K562 (cell line): ENCODE measurements around the gene SLC9A1. TPM values are rescaled to one million over a fixed set of nuclear protein-coding genes. Genes with fewer than 3 reads are reported as not detected.

Source experiments
- ATAC-seq: fragments of 200-7000 bp; cut with Tn5 transposase; 3 replicates; pipeline ENCODE4 v1.9.1; 2020; ENCODE audit warnings: moderate library complexity
- BruUV-seq: library from RNA; stranded (reverse); fragments of 400-500 nt; replicated peaks from 2 replicates; lab custom pipeline; 2021; lab: Mats Ljungman, UMichigan
- CTCF ChIA-PET: fragments of 300-600 bp; formaldehyde crosslinking; extraction: SDS; loops from one replicate; lab custom pipeline; 2021; ENCODE audit warnings: low intra/inter-chr PET ratio; lab: Yijun Ruan, JAX
- POLR2A ChIA-PET: fragments of 300-600, 350-650 bp; sonication (Branson Sonifier 250); formaldehyde crosslinking; extraction: SDS; loops from one replicate; lab custom pipeline; 2021; ENCODE audit warnings: antibody characterized with exemption, inconsistent platforms; lab: Yijun Ruan, JAX
- DNase-seq, 4 experiments: peaks; one replicate each; pipeline versions ENCODE4 v3.0.0 to v3.0.0-alpha.2; 2011 to 2018; ENCODE audit warnings: low spot score in 3 of 4, mixed read lengths in 3 of 4; ENCODE audit errors: extremely low read depth in 1 of 4
- FAIRE-seq: peaks from 2 replicates; lab custom pipeline; 2011; peaks lifted over from hg19 to GRCh38; lab: Jason Lieb, UNC
- H2AFZ ChIP-seq: 2 replicates; pipeline ENCODE4 v1.6.0; 2011; ENCODE audit warnings: low read depth, low read length, control low read depth, inconsistent platforms
- H3K27ac ChIP-seq: fragments of 200-600 bp; 3 replicates; pipeline ENCODE4 v1.8.0; 2011; ENCODE audit warnings: low read depth, mild to moderate bottlenecking, control low read depth, inconsistent platforms, low read length, moderate library complexity, mixed read lengths; ENCODE audit errors: extremely low read depth
- H3K27me3 ChIP-seq, 2 experiments: fragments of 300-600 bp in 1 of 2; 2 replicates in 1 of 2; 3 replicates in 1 of 2; pipeline versions ENCODE4 v1.6.0 to v1.8.0; 2011; ENCODE audit warnings: inconsistent platforms in 2 of 2, low read length in 2 of 2, mild to moderate bottlenecking in 1 of 2, mixed read lengths in 1 of 2, moderate library complexity in 1 of 2; ENCODE audit not compliant: control insufficient read depth in 2 of 2, insufficient read depth in 2 of 2
- H3K36me3 ChIP-seq: fragments of 300-600 bp; 3 replicates; pipeline ENCODE4 v1.8.0; 2011; ENCODE audit warnings: mild to moderate bottlenecking, low read length, inconsistent platforms; ENCODE audit not compliant: control insufficient read depth, insufficient read depth
- H3K4me1 ChIP-seq, 2 experiments: fragments of 200-600 bp in 1 of 2; replicated peaks in 1 of 2; 2 replicates in 1 of 2; 3 replicates in 1 of 2; pipeline versions ENCODE4 v1.5.1 to v1.8.0; 2011; ENCODE audit warnings: inconsistent platforms in 2 of 2, low read length in 2 of 2, mild to moderate bottlenecking in 1 of 2, mixed read lengths in 1 of 2, moderate library complexity in 1 of 2; ENCODE audit not compliant: control insufficient read depth in 2 of 2, insufficient read depth in 2 of 2
- H3K4me2 ChIP-seq: 2 replicates; pipeline ENCODE4 v1.6.1; 2011; ENCODE audit warnings: low read length, control low read depth, inconsistent platforms, mixed read lengths; ENCODE audit not compliant: insufficient read depth
- H3K4me3 ChIP-seq: fragments of 200-600 bp; sonication (generic), shearing (Covaris generic); 2 replicates; pipeline ENCODE4 v1.5.1; 2016; ENCODE audit warnings: control low read depth, inconsistent platforms
- H3K79me2 ChIP-seq: fragments of 200-600 bp; 3 replicates; pipeline ENCODE4 v1.8.0; 2011; ENCODE audit warnings: low read length, inconsistent platforms; ENCODE audit not compliant: control insufficient read depth, insufficient read depth
- H3K9ac ChIP-seq, 2 experiments: 2 replicates each; pipeline versions ENCODE4 v1.6.0 to v1.6.1; 2011; ENCODE audit warnings: low read depth in 2 of 2, low read length in 2 of 2, control low read depth in 1 of 2, inconsistent platforms in 1 of 2, mild to moderate bottlenecking in 1 of 2, mixed read lengths in 1 of 2; ENCODE audit not compliant: insufficient read depth in 1 of 2
- H3K9me1 ChIP-seq: one replicate; pipeline ENCODE4 v1.6.0; 2011; ENCODE audit warnings: inconsistent platforms, mild to moderate bottlenecking, low read length, moderate library complexity; ENCODE audit not compliant: control insufficient read depth, insufficient read depth
- H3K9me3 ChIP-seq: replicated peaks from 2 replicates; pipeline ENCODE4 v1.5.1; 2011; ENCODE audit warnings: low read depth, low read length, inconsistent platforms; ENCODE audit not compliant: control insufficient read depth, insufficient read depth
- H4K20me1 ChIP-seq: replicated peaks from 2 replicates; pipeline ENCODE4 v1.6.1; 2011; ENCODE audit warnings: low read length, inconsistent platforms, mixed read lengths; ENCODE audit not compliant: control insufficient read depth, insufficient read depth
- CBFA2T2 ChIP-seq: fragments of 450-650 bp; conservative IDR thresholded peaks from 2 replicates; pipeline ENCODE4 v1.6.1; 2017; ENCODE audit warnings: mild to moderate bottlenecking
- CEBPB ChIP-seq: fragments of 450-650 bp; IDR thresholded peaks from 2 replicates; pipeline ENCODE4 v1.6.1; 2016; ENCODE audit warnings: missing genetic modification characterization, missing compliant biosample characterization
- ETV6 ChIP-seq, 3 experiments: fragments of 150-350 bp in 1 of 3; sonication (generic) in 1 of 3; formaldehyde crosslinking in 1 of 3; IDR thresholded peaks; 2 replicates each; pipeline versions ENCODE4 v1.6.1 to v1.8.0; 2014 to 2022; ENCODE audit warnings: borderline replicate concordance in 2 of 3, low read depth in 2 of 3, antibody characterized with exemption in 1 of 3, low read length in 1 of 3, mild to moderate bottlenecking in 1 of 3, missing genetic modification reagents in 1 of 3
- FOXM1 ChIP-seq, 2 experiments: fragments of 450-650 bp in 1 of 2; sonication (generic) in 1 of 2; formaldehyde crosslinking in 1 of 2; IDR thresholded peaks; 2 replicates each; pipeline versions ENCODE4 v1.6.1 to v1.9.0; 2017 to 2022; ENCODE audit warnings: low read depth in 2 of 2, mild to moderate bottlenecking in 2 of 2, missing genetic modification reagents in 1 of 2, moderate library complexity in 1 of 2
- NFRKB ChIP-seq: fragments of 450-650 bp; IDR thresholded peaks from 2 replicates; pipeline ENCODE4 v1.6.1; 2016; ENCODE audit warnings: low read depth
- NRF1 ChIP-seq, 2 experiments: fragments of 450-650 bp; IDR thresholded peaks in 1 of 2; conservative IDR thresholded peaks in 1 of 2; 2 replicates each; pipeline ENCODE4 v1.6.1; 2014; ENCODE audit warnings: mild to moderate bottlenecking in 2 of 2
- PATZ1 ChIP-seq: fragments of 250-450 bp; sonication (Bioruptor Pico); IDR thresholded peaks from 2 replicates; pipeline ENCODE4 v1.5.0; 2020; ENCODE audit warnings: mild to moderate bottlenecking, borderline replicate concordance
- PHF21A ChIP-seq: fragments of 450-650 bp; IDR thresholded peaks from 2 replicates; pipeline ENCODE4 v1.6.1; 2017; ENCODE audit warnings: low read depth, borderline replicate concordance
- ZBTB7A ChIP-seq: IDR thresholded peaks from 2 replicates; pipeline ENCODE4 v1.6.1; 2011; ENCODE audit warnings: low read depth, mild to moderate bottlenecking, low read length, moderate library complexity, borderline replicate concordance; ENCODE audit not compliant: control insufficient read depth
- ZMIZ1 ChIP-seq, 2 experiments: fragments of 150-350 bp in 1 of 2; IDR thresholded peaks; 2 replicates each; pipeline ENCODE4 v1.6.1; 2012 to 2016; ENCODE audit warnings: low read depth in 2 of 2, low read length in 2 of 2, mild to moderate bottlenecking in 1 of 2, moderate library complexity in 1 of 2
- ZNF12 ChIP-seq: sonication (generic); formaldehyde crosslinking; IDR thresholded peaks from 2 replicates; pipeline ENCODE4 v1.4.0; 2020; ENCODE audit warnings: mild to moderate bottlenecking, missing genetic modification reagents
- ZNF197 ChIP-seq: fragments of 200-800 bp; sonication (Bioruptor generic); IDR thresholded peaks from 2 replicates; pipeline ENCODE4 v1.6.1; 2016; ENCODE audit warnings: low read depth, missing genetic modification characterization, missing compliant biosample characterization
- ZNF41 ChIP-seq: fragments of 250-450 bp; sonication (Bioruptor Pico); conservative IDR thresholded peaks from 2 replicates; pipeline ENCODE4 v1.4.0; 2020; ENCODE audit warnings: mild to moderate bottlenecking
- ZNF57 ChIP-seq: fragments of 450-650 bp; formaldehyde crosslinking; IDR thresholded peaks from 2 replicates; pipeline ENCODE4 v1.4.0; 2020; ENCODE audit warnings: mild to moderate bottlenecking, moderate library complexity
- WGBS: fragments of 100-300 bp; shearing (Covaris generic); methylation state at CpG from one replicate; pipeline ENCODE4 v1.1.6; 2016; ENCODE audit warnings: low coverage, mixed read lengths; ENCODE audit not compliant: insufficient coverage; ENCODE audit errors: missing lambda C conversion rate; 5-methylcytosine and 5-hydroxymethylcytosine counted together
- in situ Hi-C: fragments of 300-500 bp; cut with MboI; formaldehyde crosslinking; loops from 4 replicates; pipeline ENCODE4 v1.15.0; 2018; ENCODE audit warnings: inconsistent platforms, mixed read lengths
- intact Hi-C: fragments of 100-400 bp; cut with micrococcal nuclease; formaldehyde crosslinking; loops from 2 replicates; pipeline ENCODE4 v1.14.2; 2022
- polyA plus RNA-seq, 8 experiments: library from polyadenylated mRNA; depleted of rRNA in 4 of 8; stranded (reverse) in 5 of 8; unstranded in 3 of 8; fragments of >200 nt; fragmentation: Nextera tagmentation in 2 of 8; fragmentation: Illumina TruSeq in 1 of 8; extraction: Ambion mirVana in 2 of 8; extraction: Trizol in 1 of 8; gene quantifications; 2 replicates each; pipeline versions ENCODE4 v1.2.1 to v1.2.3, GENCODE V29; 2011 to 2014; ENCODE audit warnings: inconsistent platforms in 1 of 8, missing spikeins in 1 of 8
- total RNA-seq, 7 experiments: library from RNA; depleted of rRNA in 6 of 7; stranded (reverse); fragments of >200 nt in 6 of 7; fragmentation: Illumina TruSeq in 2 of 7; extraction: Trizol in 2 of 7; gene quantifications; 2 replicates each; pipeline versions ENCODE4 v1.2.1 to v1.2.3, GENCODE V29; 2011 to 2021; ENCODE audit warnings: low replicate concordance in 1 of 7

SLC9A1 gene
- total and polyA plus RNA-seq, 9 of the 15 experiments (the other 6 are each of a cell fraction or from before 2014, with no cell fraction given), result 0.59 to 14.4 (median 2.0) TPM

- no peak for FAIRE-seq
- POLR2A ChIA-PET, result interaction anchor here (0.6 to 10.5 kb wide), 11 partner anchors 11 to 242 kb away, joined by 3 to 107 read pairs (median 4); partner anchors contain the start of gene SLC9A1
- H4K20me1 ChIP-seq, result peaks cover 28% of the 10 kb centered on the region
Observed at GRCh38 chr1:27114546-27114945, 40.4 kb downstream of the SLC9A1 start.

More at GRCh38 chr1:27114546-27114945, 40.4 kb downstream of the SLC9A1 start:
- Histone ChIP-seq H3K4me1 (peaks cover 36 to 50% of the 10 kb centered on the region in 2 experiments), H3K36me3 (peaks cover 8% of the 10 kb centered on the region), H2AFZ (no peak overlapping the region), H3K4me3 (no peak overlapping the region), H3K9me3 (no peaks in the 10 kb centered on the region), H3K27me3 (no peaks in the 10 kb centered on the region), H3K9me1 (peaks cover 4% of the 10 kb centered on the region), H3K9ac (peak overlapping the region in 1 of 2 experiments; percentile 2; a peak in 1 of 4 replicates), H3K4me2 (no peak overlapping the region), H3K27ac (no peak overlapping the region), H3K79me2 (no peaks in the 10 kb centered on the region)
- BruUV-seq, result no TSS peak
- in situ Hi-C loops (loop anchor here (5.0 to 25.0 kb wide), 2 partner anchors 78 to 498 kb away; partner anchors contain the start of gene AHDC1), intact Hi-C loops (no loop called here)
- TF ChIP-seq PATZ1 (CRISPR knock-in tag) (no peak), ZNF197 (CRISPR knock-in tag) (no peak), ZMIZ1 (IDR thresholded peaks at IDR 0.05; ENCODE audit: low read depth in 2 of 2, low read length in 2 of 2) (no peak), CEBPB (no peak), NRF1 (conservative IDR thresholded peaks at IDR 0.05 in 1 of 2, IDR thresholded peaks at IDR 0.05 in 1 of 2) (no peak), ZNF12 (CRISPR knock-in tag) (no peak), NFRKB (no peak), ZNF41 (CRISPR knock-in tag) (no peak), ETV6 (IDR thresholded peaks at IDR 0.05; ENCODE audit: borderline replicate concordance in 1 of 2, low read depth in 2 of 2, low read length in 1 of 2) (no peak), ETV6 (CRISPR knock-in tag; IDR thresholded peaks at IDR 0.05; ENCODE audit: borderline replicate concordance) (no peak), CBFA2T2 (no peak), ZNF57 (CRISPR knock-in tag) (no peak), FOXM1 (IDR thresholded peaks at IDR 0.05; ENCODE audit: low read depth) (no peak), FOXM1 (CRISPR knock-in tag; IDR thresholded peaks at IDR 0.05; ENCODE audit: low read depth) (no peak), PHF21A (no peak), ZBTB7A (no peak)
- CTCF ChIA-PET, result no interaction called here
- DNase-seq (no peak), ATAC-seq (no peak)
- 74% methylated on average over 5 of the region's 5 CpGs for WGBS
